Tibial nerve (tissue), 4 donors: ENCODE results near the gene PLA2G2D. TPM values are rescaled to one million over a fixed set of nuclear protein-coding genes. Genes with fewer than 3 reads are reported as not detected.

Experiments
- DNase-seq, 2 donors: peaks; one replicate each; pipeline ENCODE4 v3.0.0-alpha.2; 2019; ENCODE audit warnings: low spot score in 2 of 2
- H3K27ac ChIP-seq, 4 donors: fragments of 200-600 bp; sonication (generic) in 3 of 4; one replicate each; pipeline ENCODE4 v1.5.1; 2017 to 2019; ENCODE audit warnings: mild to moderate bottlenecking in 1 of 4
- H3K27me3 ChIP-seq, 2 donors: fragments of 200-600 bp; sonication (generic) in 1 of 2; one replicate each; pipeline versions ENCODE4 v1.5.1 to v1.6.0; 2017 to 2019
- H3K36me3 ChIP-seq, 3 donors: fragments of 200-600 bp; sonication (generic); one replicate each; pipeline ENCODE4 v1.5.1; 2018 to 2019
- H3K4me1 ChIP-seq, 4 donors: fragments of 200-600 bp; sonication (generic) in 3 of 4; one replicate each; pipeline ENCODE4 v1.5.1; 2017 to 2019
- H3K4me3 ChIP-seq, 4 donors: fragments of 200-600 bp; sonication (generic) in 3 of 4; one replicate each; pipeline ENCODE4 v1.5.1; 2017 to 2019; ENCODE audit warnings: mild to moderate bottlenecking in 1 of 4, moderate library complexity in 1 of 4
- H3K9me3 ChIP-seq, 4 donors: fragments of 200-600 bp; sonication (generic) in 3 of 4; one replicate each; pipeline ENCODE4 v1.5.1; 2017 to 2019
- CTCF ChIP-seq, 5 experiments: fragments of 200-600 bp in 3 of 5; fragments of 450-650 bp in 2 of 5; sonication (generic) in 3 of 5; IDR thresholded peaks; one replicate each; pipeline ENCODE4 v1.5.1; 2016 to 2019; ENCODE audit warnings: antibody characterized with exemption in 5 of 5, mild to moderate bottlenecking in 3 of 5, moderate library complexity in 2 of 5
- EP300 ChIP-seq, 2 donors: sonication (generic); formaldehyde crosslinking; IDR thresholded peaks; one replicate each; pipeline ENCODE4 v1.6.1; 2017; ENCODE audit warnings: antibody characterized with exemption in 2 of 2, mild to moderate bottlenecking in 1 of 2
- POLR2A ChIP-seq, 2 donors: fragments of 450-650 bp; IDR thresholded peaks; one replicate each; pipeline ENCODE4 v1.6.1; 2017; ENCODE audit warnings: antibody characterized with exemption in 2 of 2, mild to moderate bottlenecking in 2 of 2, moderate library complexity in 2 of 2
- WGBS, 2 donors: methylation state at CpG; one replicate each; pipeline ENCODE4 v1.1.5; 2018; 5-methylcytosine and 5-hydroxymethylcytosine counted together
- total RNA-seq, 4 donors: library from RNA; depleted of rRNA; stranded (reverse); fragments of >200 nt; gene quantifications; one replicate each; pipeline ENCODE4 v1.1.0, GENCODE V29; 2016

Gene PLA2G2D
- total RNA-seq, 4 donors from 2014 or later = not detected

- WGBS, 2 donors = 53 to 76% methylated on average over 7 of the region's 7 CpGs
- Histone ChIP-seq H3K27me3 (no peaks in the 10 kb centered on the region), H3K27ac (peak overlapping the region in 1 of 4 donors; percentile 52), H3K4me1 (peaks cover 0 to 25% (median 10%) of the 10 kb centered on the region in 4 donors), H3K36me3 (no peaks in the 10 kb centered on the region), H3K4me3 (peak overlapping the region in 1 of 4 donors; percentile 46), H3K9me3 (peaks cover 0 to 4% (median 0%) of the 10 kb centered on the region in 4 donors)
- TF ChIP-seq CTCF (IDR thresholded peaks at IDR 0.05) (peak in 1 of 5 experiments; percentile 5), POLR2A (IDR thresholded peaks at IDR 0.05) (no peak)
- DNase-seq = no peak
Observed at GRCh38 chr1:20152599-20152930, 33.2 kb upstream of the PLA2G2D start.

- Histone ChIP-seq H3K36me3 (no peaks in the 10 kb centered on the region), H3K4me1 (peaks cover 0 to 25% (median 10%) of the 10 kb centered on the region in 4 donors), H3K4me3 (peak overlapping the region in 2 of 4 donors; percentile 36 to 46), H3K27me3 (no peaks in the 10 kb centered on the region), H3K27ac (peak overlapping the region in 1 of 4 donors; percentile 52), H3K9me3 (no peaks in the 10 kb centered on the region)
- WGBS, 2 donors = 5 to 7% methylated on average over 17 to 18 of the region's 29 CpGs
- TF ChIP-seq POLR2A (IDR thresholded peaks at IDR 0.05) = no peak
- TF ChIP-seq CTCF (IDR thresholded peaks at IDR 0.05) = peak; percentile 89 to 96 (median 94)
- DNase-seq = peak; percentile 54 to 75
Observed at GRCh38 chr1:20151906-20152598, 32.7 kb upstream of the PLA2G2D start.

GRCh38 chr1:20150969-20151368 lies 31.6 kb upstream of the PLA2G2D start:
- Histone ChIP-seq H3K4me1 (peaks cover 0 to 25% (median 10%) of the 10 kb centered on the region in 4 donors), H3K36me3 (no peaks in the 10 kb centered on the region), H3K9me3 (no peaks in the 10 kb centered on the region), H3K27me3 (no peaks in the 10 kb centered on the region), H3K4me3 (no peak overlapping the region), H3K27ac (no peak overlapping the region)
- no peak for TF ChIP-seq CTCF (IDR thresholded peaks at IDR 0.05)
- no peak for TF ChIP-seq POLR2A (IDR thresholded peaks at IDR 0.05)
- no peak for TF ChIP-seq EP300 (IDR thresholded peaks at IDR 0.05)
- 82 to 91% methylated on average over 6 of the region's 6 CpGs for WGBS, 2 donors
- DNase-seq = no peak

- no peak overlapping the region for H3K27ac ChIP-seq
- 83 to 86% methylated on average over 8 of the region's 8 CpGs for WGBS, 2 donors
- no peaks in the 10 kb centered on the region for H3K36me3 ChIP-seq
- H3K9me3 ChIP-seq = no peaks in the 10 kb centered on the region
- H3K27me3 ChIP-seq = no peaks in the 10 kb centered on the region
- TF ChIP-seq CTCF (IDR thresholded peaks at IDR 0.05) = no peak
- TF ChIP-seq EP300 (IDR thresholded peaks at IDR 0.05) = no peak
- no peak for TF ChIP-seq POLR2A (IDR thresholded peaks at IDR 0.05)
- no peak overlapping the region for H3K4me3 ChIP-seq
- DNase-seq = no peak
- peaks cover 0 to 25% (median 10%) of the 10 kb centered on the region in 4 donors for H3K4me1 ChIP-seq
Observed at GRCh38 chr1:20150326-20150705, 31.0 kb upstream of the PLA2G2D start.

GRCh38 chr1:20149601-20150325 lies 30.4 kb upstream of the PLA2G2D start:
- DNase-seq = no peak

More at GRCh38 chr1:20149601-20150325, 30.4 kb upstream of the PLA2G2D start:
- TF ChIP-seq CTCF (IDR thresholded peaks at IDR 0.05) (no peak), EP300 (IDR thresholded peaks at IDR 0.05) (no peak), POLR2A (IDR thresholded peaks at IDR 0.05) (no peak)
- H3K4me1 ChIP-seq = peaks cover 0 to 23% (median 10%) of the 10 kb centered on the region in 4 donors
- no peak overlapping the region for H3K27ac ChIP-seq
- no peak overlapping the region for H3K4me3 ChIP-seq
- H3K9me3 ChIP-seq = no peaks in the 10 kb centered on the region
- 81 to 82% methylated on average over 20 to 26 of the region's 27 CpGs for WGBS, 2 donors
- H3K27me3 ChIP-seq = no peaks in the 10 kb centered on the region
- H3K36me3 ChIP-seq = no peaks in the 10 kb centered on the region
